MM.1S (cell line): ENCODE data around the gene FRG2B.
"Not testable (repeated sequence)": the region's sequence is repeated elsewhere in the genome, so short reads cannot be mapped to it uniquely, and the experiment has no call there.

Experiments
- EZH2 ChIP-seq: fragments of 300-600 bp; sonication (generic); optimal IDR thresholded peaks from 2 replicates; pipeline ENCODE3; 2017; ENCODE audit warnings: low read depth, mild to moderate bottlenecking, antibody characterized with exemption, low read length, mixed read lengths
- EZH2phosphoT487 ChIP-seq: fragments of 300-600 bp; sonication (generic); IDR thresholded peaks from 2 replicates; pipeline ENCODE4 v1.6.1; 2018; ENCODE audit warnings: antibody characterized with exemption, low read length
- TF ChIP-seq, protein P1 (sequence below): fragments of 300-600 bp; sonication (generic); IDR thresholded peaks from 2 replicates; pipeline ENCODE4 v1.5.1; 2016; ENCODE audit warnings: antibody characterized with exemption, low read length, mixed read lengths

DNA sequence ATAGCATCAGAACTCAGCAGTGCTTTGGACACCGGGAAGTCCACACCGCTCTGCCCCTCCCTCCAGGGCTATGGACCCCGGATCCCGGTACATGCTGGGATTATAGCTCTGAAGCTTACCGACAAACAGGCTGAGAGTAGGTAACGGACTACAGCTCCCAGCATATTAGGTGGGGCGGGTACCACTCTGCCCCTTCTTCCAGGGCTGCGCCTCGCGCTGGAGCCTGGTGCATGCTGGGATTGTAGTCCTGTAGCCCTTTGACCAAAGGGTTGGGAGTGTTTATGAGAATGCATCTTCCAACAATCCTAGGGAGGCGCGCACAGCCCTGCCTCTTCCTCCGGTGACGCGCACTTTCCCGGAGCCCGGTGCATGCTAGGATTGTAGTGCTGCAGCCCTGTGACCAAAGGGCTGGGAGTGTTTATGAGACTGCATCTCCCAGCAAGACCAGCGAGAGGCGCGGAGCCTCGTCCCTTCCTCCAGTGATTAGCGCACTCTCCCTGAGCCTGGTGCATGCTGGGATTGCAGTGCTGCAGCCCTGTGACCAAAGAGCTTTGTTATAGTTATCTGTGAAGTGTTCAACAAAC, 22.4 kb upstream of the FRG2B start:
- TF ChIP-seq, protein P1, sequence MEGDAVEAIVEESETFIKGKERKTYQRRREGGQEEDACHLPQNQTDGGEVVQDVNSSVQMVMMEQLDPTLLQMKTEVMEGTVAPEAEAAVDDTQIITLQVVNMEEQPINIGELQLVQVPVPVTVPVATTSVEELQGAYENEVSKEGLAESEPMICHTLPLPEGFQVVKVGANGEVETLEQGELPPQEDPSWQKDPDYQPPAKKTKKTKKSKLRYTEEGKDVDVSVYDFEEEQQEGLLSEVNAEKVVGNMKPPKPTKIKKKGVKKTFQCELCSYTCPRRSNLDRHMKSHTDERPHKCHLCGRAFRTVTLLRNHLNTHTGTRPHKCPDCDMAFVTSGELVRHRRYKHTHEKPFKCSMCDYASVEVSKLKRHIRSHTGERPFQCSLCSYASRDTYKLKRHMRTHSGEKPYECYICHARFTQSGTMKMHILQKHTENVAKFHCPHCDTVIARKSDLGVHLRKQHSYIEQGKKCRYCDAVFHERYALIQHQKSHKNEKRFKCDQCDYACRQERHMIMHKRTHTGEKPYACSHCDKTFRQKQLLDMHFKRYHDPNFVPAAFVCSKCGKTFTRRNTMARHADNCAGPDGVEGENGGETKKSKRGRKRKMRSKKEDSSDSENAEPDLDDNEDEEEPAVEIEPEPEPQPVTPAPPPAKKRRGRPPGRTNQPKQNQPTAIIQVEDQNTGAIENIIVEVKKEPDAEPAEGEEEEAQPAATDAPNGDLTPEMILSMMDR: not testable (repeated sequence)
- not testable (repeated sequence) for TF ChIP-seq EZH2, EZH2phosphoT487
